Trophoblast cell (in vitro differentiated cells and primary cell): ENCODE data around the gene SLC24A4.
"Not testable (repeated sequence)": the region's sequence is repeated elsewhere in the genome, so short reads cannot be mapped to it uniquely, and the experiment has no call there.

Source experiments
- DNase-seq, 2 donors: peaks; one replicate each; pipeline ENCODE4 v3.0.0-alpha.2; 2016
- H2AFZ ChIP-seq: 2 replicates; pipeline ENCODE4 v1.6.1; 2013; ENCODE audit warnings: low read length, moderate library complexity, mild to moderate bottlenecking; ENCODE audit not compliant: insufficient read depth, poor library complexity
- H2AK5ac ChIP-seq: 2 replicates; pipeline ENCODE4 v1.6.1; 2013; ENCODE audit warnings: mild to moderate bottlenecking, low read length
- H2BK120ac ChIP-seq: 2 replicates; pipeline ENCODE4 v1.6.1; 2013; ENCODE audit warnings: low read length, mild to moderate bottlenecking, moderate library complexity; ENCODE audit not compliant: insufficient read depth, poor library complexity
- H2BK12ac ChIP-seq: 2 replicates; pipeline ENCODE4 v1.6.1; 2013; ENCODE audit warnings: mild to moderate bottlenecking, low read length, moderate library complexity
- H2BK5ac ChIP-seq: 2 replicates; pipeline ENCODE4 v1.6.1; 2013; ENCODE audit warnings: low read length, low read depth, moderate library complexity, mild to moderate bottlenecking; ENCODE audit not compliant: poor library complexity
- H3K14ac ChIP-seq: 2 replicates; pipeline ENCODE4 v1.6.1; 2013; ENCODE audit warnings: mild to moderate bottlenecking, low read length
- H3K18ac ChIP-seq: 2 replicates; pipeline ENCODE4 v1.6.1; 2013; ENCODE audit warnings: mild to moderate bottlenecking, low read length
- H3K23ac ChIP-seq: 2 replicates; pipeline ENCODE4 v1.6.1; 2013; ENCODE audit warnings: low read length
- H3K27ac ChIP-seq: 2 replicates; pipeline ENCODE4 v1.5.1; 2013; ENCODE audit warnings: low read depth, mild to moderate bottlenecking, inconsistent platforms, low read length, moderate library complexity
- H3K27me3 ChIP-seq: 2 replicates; pipeline ENCODE4 v1.6.1; 2013; ENCODE audit warnings: inconsistent platforms, mild to moderate bottlenecking, low read length, moderate library complexity; ENCODE audit not compliant: insufficient read depth
- H3K36me3 ChIP-seq, 2 experiments: 1 replicate in 1 of 2; 2 replicates in 1 of 2; pipeline ENCODE4 v1.6.1; 2013; ENCODE audit warnings: low read length in 2 of 2, mild to moderate bottlenecking in 2 of 2, moderate library complexity in 1 of 2; ENCODE audit not compliant: insufficient read depth in 2 of 2, control insufficient read depth in 1 of 2
- H3K4ac ChIP-seq: 2 replicates; pipeline ENCODE4 v1.6.1; 2013; ENCODE audit warnings: low read depth, mild to moderate bottlenecking, low read length, moderate library complexity
- H3K4me1 ChIP-seq, 2 experiments: 1 replicate in 1 of 2; 2 replicates in 1 of 2; pipeline ENCODE4 v1.6.1; 2013; ENCODE audit warnings: low read length in 2 of 2, mild to moderate bottlenecking in 2 of 2, moderate library complexity in 1 of 2; ENCODE audit not compliant: insufficient read depth in 2 of 2, control insufficient read depth in 1 of 2
- H3K4me2 ChIP-seq: 2 replicates; pipeline ENCODE4 v1.6.1; 2013; ENCODE audit warnings: inconsistent platforms, mild to moderate bottlenecking, low read length, moderate library complexity
- H3K4me3 ChIP-seq: 2 replicates; pipeline ENCODE4 v1.5.1; 2013; ENCODE audit warnings: mild to moderate bottlenecking, low read depth, low read length, inconsistent platforms
- H3K79me1 ChIP-seq: one replicate; pipeline ENCODE4 v1.6.1; 2013; ENCODE audit warnings: low read length
- H3K79me2 ChIP-seq: 2 replicates; pipeline ENCODE4 v1.6.1; 2013; ENCODE audit warnings: low read length, mild to moderate bottlenecking; ENCODE audit not compliant: control insufficient read depth, insufficient read depth, poor library complexity
- H3K9ac ChIP-seq: 2 replicates; pipeline ENCODE4 v1.6.1; 2013; ENCODE audit warnings: mild to moderate bottlenecking, low read length
- H3K9me3 ChIP-seq: 2 replicates; pipeline ENCODE4 v1.6.1; 2013; ENCODE audit warnings: low read depth, mild to moderate bottlenecking, control low read depth, inconsistent platforms, low read length; ENCODE audit not compliant: insufficient read depth
- H4K12ac ChIP-seq: 2 replicates; pipeline ENCODE4 v1.6.1; 2013; ENCODE audit warnings: low read depth, mild to moderate bottlenecking, low read length, moderate library complexity
- H4K8ac ChIP-seq: 2 replicates; pipeline ENCODE4 v1.6.1; 2013; ENCODE audit warnings: low read depth, mild to moderate bottlenecking, low read length, moderate library complexity
- H4K91ac ChIP-seq: one replicate; pipeline ENCODE4 v1.6.1; 2013; ENCODE audit warnings: low read depth, mild to moderate bottlenecking, low read length, moderate library complexity
- WGBS: extraction: QIAGEN DNeasy Blood & Tissue Kit; methylation state at CpG from one replicate; pipeline ENCODE4 v1.1.7; 2013; ENCODE audit warnings: missing lambda C conversion rate; ENCODE audit not compliant: insufficient read length, insufficient coverage; ENCODE audit errors: extremely low coverage; 5-methylcytosine and 5-hydroxymethylcytosine counted together

Gene SLC24A4

DNA sequence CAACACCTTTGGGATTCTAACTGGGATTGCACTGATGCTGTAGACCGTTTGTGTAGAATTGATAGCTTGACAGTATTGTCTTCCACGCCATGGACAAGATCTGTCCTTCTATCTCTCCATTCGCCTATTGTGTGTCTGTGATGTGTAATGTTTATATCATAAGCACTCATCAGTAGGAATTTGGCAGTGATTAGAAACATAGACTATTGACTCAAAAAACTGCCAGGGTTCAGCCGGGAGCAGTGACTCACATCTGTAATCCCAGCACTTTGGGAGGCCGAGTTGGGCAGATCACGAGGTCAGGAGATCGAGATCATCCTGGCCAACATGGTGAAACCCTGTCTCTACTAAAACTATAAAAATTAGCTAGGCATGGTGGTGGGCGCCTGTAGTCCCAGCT lies 213.3 kb downstream of the SLC24A4 start:
- H3K18ac ChIP-seq, H3K4me3 ChIP-seq, H3K27me3 ChIP-seq, H4K8ac ChIP-seq, H3K27ac ChIP-seq, DNase-seq, H3K79me2 ChIP-seq, H2AK5ac ChIP-seq, H2BK5ac ChIP-seq, H3K14ac ChIP-seq, H2BK120ac ChIP-seq, H3K23ac ChIP-seq, H4K91ac ChIP-seq, H3K79me1 ChIP-seq, H3K36me3 ChIP-seq, H3K4ac ChIP-seq, H2AFZ ChIP-seq, H2BK12ac ChIP-seq, H3K9me3 ChIP-seq, H3K9ac ChIP-seq, H3K4me2 ChIP-seq, H4K12ac ChIP-seq: not testable (repeated sequence)
- peaks cover 18 to 19% of the 10 kb centered on the region in 2 experiments for H3K4me1 ChIP-seq
- no CpG with 5 or more reads among the region's 8 CpGs for WGBS

DNA sequence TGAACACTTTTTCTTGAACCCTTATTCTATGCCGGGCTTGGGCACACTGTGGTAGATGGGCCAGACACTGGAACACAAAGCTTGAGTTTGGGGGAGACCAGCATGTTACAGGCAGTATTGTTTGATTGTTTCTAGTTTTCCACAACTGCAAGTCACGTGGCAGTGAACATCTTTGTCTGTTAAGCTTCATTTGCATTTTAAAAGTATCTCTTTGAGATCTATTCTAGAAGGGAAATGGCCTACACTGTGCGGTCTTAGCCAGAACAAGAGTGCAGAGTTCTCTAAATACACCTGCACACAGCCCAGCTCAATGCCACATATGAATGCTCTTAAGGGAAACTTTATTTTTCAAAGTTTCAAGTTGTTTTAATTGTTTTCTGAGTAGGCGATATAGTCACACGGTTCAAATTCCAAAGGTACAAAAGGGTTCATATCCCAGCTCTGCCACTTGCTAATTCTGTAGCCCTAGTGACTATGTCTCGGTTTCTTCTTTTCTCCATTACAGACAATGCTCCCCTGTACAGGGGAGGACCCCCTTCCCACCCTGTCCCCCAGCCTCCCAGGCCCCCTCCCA lies 215.5 kb downstream of the SLC24A4 start:
- no peak overlapping the region for H2BK12ac ChIP-seq
- H3K79me2 ChIP-seq: peaks cover 2% of the 10 kb centered on the region
- no peak overlapping the region for H3K18ac ChIP-seq
- H3K4me1 ChIP-seq: peaks cover 16 to 23% of the 10 kb centered on the region in 2 experiments
- whole genome bisulfite sequencing: no CpG with 5 or more reads among the region's 6 CpGs
- no peak overlapping the region for H3K4me3 ChIP-seq
- no peak overlapping the region for H2AK5ac ChIP-seq
- H3K36me3 ChIP-seq: no peaks in the 10 kb centered on the region
- DNase-seq: no peak
- H2BK5ac ChIP-seq: no peak overlapping the region
- peak overlapping the region; percentile 2 for H4K91ac ChIP-seq
- H3K27me3 ChIP-seq: no peaks in the 10 kb centered on the region
- no peaks in the 10 kb centered on the region for H3K9me3 ChIP-seq
- H3K14ac ChIP-seq: no peak overlapping the region
- H2AFZ ChIP-seq: no peak overlapping the region
- no peak overlapping the region for H4K12ac ChIP-seq
- no peak overlapping the region for H3K23ac ChIP-seq
- H3K9ac ChIP-seq: no peak overlapping the region
- H3K4ac ChIP-seq: no peak overlapping the region
- H3K79me1 ChIP-seq: peaks cover 8% of the 10 kb centered on the region
- H3K4me2 ChIP-seq: no peak overlapping the region
- no peak overlapping the region for H4K8ac ChIP-seq
- no peak overlapping the region for H2BK120ac ChIP-seq
- no peak overlapping the region for H3K27ac ChIP-seq

DNA sequence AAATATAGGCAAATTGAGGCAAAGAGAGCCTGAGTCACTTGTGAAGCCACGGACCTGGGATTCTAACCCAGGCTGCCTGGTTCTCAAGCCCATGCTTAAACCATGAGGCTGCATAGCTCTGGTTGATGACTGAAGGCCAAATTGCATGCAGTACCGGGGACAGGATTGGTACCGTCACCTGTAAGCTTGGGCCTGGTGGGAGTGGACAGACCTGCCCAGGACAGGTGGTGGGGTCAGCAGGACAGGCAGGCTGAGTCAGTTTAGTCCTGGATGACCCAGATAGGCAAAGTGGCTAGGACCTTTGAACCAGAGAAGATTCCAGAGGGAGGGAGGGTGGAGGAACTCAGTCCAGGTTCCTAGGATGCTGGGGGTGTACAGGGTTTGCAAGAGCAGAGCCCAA lies 216.5 kb downstream of the SLC24A4 start:
- Histone ChIP-seq H3K79me2 (peaks cover 2% of the 10 kb centered on the region), H3K27ac (peak overlapping the region; percentile 62), H4K12ac (no peak overlapping the region), H3K18ac (no peak overlapping the region), H2BK5ac (no peak overlapping the region), H2AFZ (no peak overlapping the region), H3K14ac (no peak overlapping the region), H3K27me3 (no peaks in the 10 kb centered on the region), H3K9ac (no peak overlapping the region), H3K4me1 (peaks cover 22 to 29% of the 10 kb centered on the region in 2 experiments), H3K79me1 (peaks cover 11% of the 10 kb centered on the region), H3K4ac (no peak overlapping the region), H4K8ac (no peak overlapping the region), H3K4me3 (no peak overlapping the region), H4K91ac (peak overlapping the region; percentile 56), H2BK12ac (no peak overlapping the region), H3K4me2 (no peak overlapping the region), H3K9me3 (no peaks in the 10 kb centered on the region), H3K23ac (no peak overlapping the region), H2BK120ac (peak overlapping the region; percentile 4), H3K36me3 (no peaks in the 10 kb centered on the region), H2AK5ac (no peak overlapping the region)
- DNase-seq: no peak
- no CpG with 5 or more reads among the region's 3 CpGs for WGBS

DNA sequence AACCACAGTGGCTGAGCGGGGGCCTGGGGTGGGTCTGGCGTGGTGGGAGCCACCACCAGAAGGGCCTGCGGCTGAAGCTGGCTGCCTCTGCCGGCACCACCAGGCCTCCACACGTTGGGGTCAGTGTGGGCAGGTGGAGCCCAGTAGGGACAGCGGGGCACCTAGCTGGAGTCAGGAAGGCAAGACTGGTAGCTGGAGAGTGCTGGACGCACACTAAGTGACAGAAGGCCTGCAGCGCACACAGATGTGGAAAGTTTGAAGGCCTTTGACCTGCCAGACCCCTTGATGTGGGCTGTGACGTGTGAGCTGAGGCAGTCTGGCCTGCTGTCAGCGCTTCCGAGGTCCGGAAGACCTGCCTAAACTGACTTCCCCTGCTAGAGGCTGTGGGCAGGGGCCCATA lies 216.9 kb downstream of the SLC24A4 start:
- no peaks in the 10 kb centered on the region for H3K9me3 ChIP-seq
- H3K4me3 ChIP-seq: no peak overlapping the region
- DNase-seq: peak in 1 of 2 donors; percentile 34
- peaks cover 2% of the 10 kb centered on the region for H3K79me2 ChIP-seq
- peak overlapping the region; percentile 13 for H4K8ac ChIP-seq
- peak overlapping the region; percentile 14 for H3K14ac ChIP-seq
- no peak overlapping the region for H2BK12ac ChIP-seq
- H2BK120ac ChIP-seq: peak overlapping the region; percentile 4
- no peak overlapping the region for H3K23ac ChIP-seq
- peaks cover 12% of the 10 kb centered on the region for H3K79me1 ChIP-seq
- H3K36me3 ChIP-seq: no peaks in the 10 kb centered on the region
- H4K12ac ChIP-seq: no peak overlapping the region
- WGBS: no CpG with 5 or more reads among the region's 12 CpGs
- no peaks in the 10 kb centered on the region for H3K27me3 ChIP-seq
- H2AFZ ChIP-seq: no peak overlapping the region
- peak overlapping the region; percentile 4 for H2BK5ac ChIP-seq
- H2AK5ac ChIP-seq: no peak overlapping the region
- peak overlapping the region; percentile 56 for H4K91ac ChIP-seq
- H3K4me2 ChIP-seq: no peak overlapping the region
- peak overlapping the region; percentile 62 for H3K27ac ChIP-seq
- peak overlapping the region; percentile 34 for H3K18ac ChIP-seq
- no peak overlapping the region for H3K9ac ChIP-seq
- no peak overlapping the region for H3K4ac ChIP-seq
- H3K4me1 ChIP-seq: peaks cover 22 to 30% of the 10 kb centered on the region in 2 experiments
